Heart left ventricle (tissue), 16 donors: Measurements from ENCODE around the gene RUNX1. TPM values are rescaled to one million over a fixed set of nuclear protein-coding genes. Genes with fewer than 3 reads are reported as not detected.

Experiments
- ATAC-seq, 4 donors: fragments of 200-7000 bp; cut with Tn5 transposase; one replicate each; pipeline ENCODE4 v1.9.1; 2020 to 2022; ENCODE audit warnings: moderate library complexity in 4 of 4, mild to moderate bottlenecking in 3 of 4, moderate number of reproducible peaks in 1 of 4
- DNase-seq, 5 donors: peaks; one replicate each; pipeline ENCODE4 v3.0.0-alpha.2; 2020
- H3K27ac ChIP-seq, 12 donors: fragments of 200-600 bp; sonication (generic) in 4 of 12; one replicate each; pipeline versions ENCODE4 v1.5.0 to v1.8.0; 2016 to 2022; ENCODE audit warnings: mild to moderate bottlenecking in 2 of 12
- H3K27me3 ChIP-seq, 9 donors: fragments of 200-600 bp; sonication (generic) in 2 of 9; one replicate each; pipeline versions ENCODE4 v1.5.1 to v1.8.0; 2016 to 2022; ENCODE audit warnings: mild to moderate bottlenecking in 3 of 9
- H3K36me3 ChIP-seq, 9 donors: fragments of 200-600 bp; sonication (generic) in 2 of 9; one replicate each; pipeline versions ENCODE4 v1.5.0 to v1.8.0; 2018 to 2022; ENCODE audit warnings: mild to moderate bottlenecking in 2 of 9
- H3K4me1 ChIP-seq, 12 donors: fragments of 200-600 bp; sonication (generic) in 4 of 12; one replicate each; pipeline versions ENCODE4 v1.5.0 to v1.8.0; 2016 to 2022; ENCODE audit warnings: mild to moderate bottlenecking in 3 of 12
- H3K4me3 ChIP-seq, 12 donors: fragments of 200-600 bp; sonication (generic) in 4 of 12; one replicate each; pipeline versions ENCODE4 v1.5.0 to v1.8.0; 2017 to 2022; ENCODE audit warnings: mild to moderate bottlenecking in 9 of 12, moderate library complexity in 4 of 12
- H3K9me3 ChIP-seq, 12 donors: fragments of 200-600 bp; sonication (generic) in 4 of 12; one replicate each; pipeline versions ENCODE4 v1.5.0 to v1.8.0; 2016 to 2022; ENCODE audit warnings: mild to moderate bottlenecking in 1 of 12
- CTCF ChIP-seq, 12 donors: fragments of 200-600 bp; sonication (generic) in 4 of 12; IDR thresholded peaks; one replicate each; pipeline versions ENCODE4 v1.5.0 to v1.8.0; 2018 to 2022; ENCODE audit warnings: antibody characterized with exemption in 12 of 12, mild to moderate bottlenecking in 5 of 12
- POLR2A ChIP-seq, 2 donors: fragments of 450-650 bp; IDR thresholded peaks; one replicate each; pipeline ENCODE4 v1.6.1; 2017; ENCODE audit warnings: antibody characterized with exemption in 2 of 2, mild to moderate bottlenecking in 2 of 2, moderate library complexity in 2 of 2
- WGBS, 4 donors: extraction: QIAGEN DNeasy Blood & Tissue Kit in 2 of 4; methylation state at CpG; one replicate each; pipeline versions ENCODE4 v1.1.5 to v1.1.7; 2013 to 2018; 5-methylcytosine and 5-hydroxymethylcytosine counted together
- intact Hi-C, 10 donors: fragments of 100-400 bp; cut with DNase I; formaldehyde crosslinking; loops; one replicate each; pipeline versions ENCODE4 v1.11.1 to v1.14.2; 2022
- polyA plus RNA-seq, 2 donors: library from polyadenylated mRNA; stranded (reverse); fragments of 200-250 nt; gene quantifications; one replicate each; pipeline ENCODE4 v1.2.3, GENCODE V29; 2013
- total RNA-seq, 9 donors: library from RNA; depleted of rRNA in 2 of 9; stranded (reverse); fragments of >200 nt in 2 of 9; fragmentation: NEBNext Ultra II Directional in 3 of 9; extraction: Animal tissue kit (Norgen Biotek cat#: 25700) in 3 of 9; gene quantifications; one replicate each; pipeline versions ENCODE4 v1.1.0 to v1.2.4, GENCODE V29; 2016 to 2023
- donor health status: ischemic (EF 13 %, LVEDD 7.1; RV severe dilation, severe dysfunction).
- donor health status: healthy with polysubstance abuse.
- donor health status: DM: no; HTN: yes; CAD: no.
- donor health status: DM: no; HTN: no; CAD: no.
- donor health status: ischemic (EF 25% LVEDD 6.9; RV normal size, moderate dysfunction).
- donor health status: ischemic (EF 25% LVEDD 5.7; RV mildly dilated, moderate dysfunction).
- donor health status: healthy.
- donor health status: DM: yes; HTN: yes; CAD: no.
- donor health status: ischemic (EF 35%, LVEDD 5.7; RV mildly dilated, moderate dysfunction).
- donor health status: nonischemic (EF 11% LVEDD 7.7; RV severe dilation, severe dysfunction).
- donor health status: DM: yes; HTN: yes; CAD: no.
- donor health status: PGD.
- donor health status: ischemic (EF 29% LVEDD 5.4; RV normal size, mild dysfunction).
- donor health status: nonischemic (EF 23%, LVEDD 6.1; RV moderate dilation, normal function).

The RUNX1 gene
- total and polyA plus RNA-seq, 11 donors = 0.61 to 54.5 (median 4.1) TPM

- H3K9me3 ChIP-seq = no peaks in the 10 kb centered on the region
- intact Hi-C loops = no loop called here
- ATAC-seq (no peak), DNase-seq (no peak)
- peaks cover 0 to 19% (median 0%) of the 10 kb centered on the region in 9 donors for H3K27me3 ChIP-seq
- no peak overlapping the region for H3K4me3 ChIP-seq
- peaks cover 0 to 67% (median 0%) of the 10 kb centered on the region in 12 donors for H3K4me1 ChIP-seq
- no peak for TF ChIP-seq CTCF (IDR thresholded peaks at IDR 0.05)
- no peak for TF ChIP-seq POLR2A (IDR thresholded peaks at IDR 0.05)
- no peaks in the 10 kb centered on the region for H3K36me3 ChIP-seq
- 72 to 78% (median 74%) methylated on average over 4 of the region's 4 CpGs for WGBS, 4 donors
- peak overlapping the region in 1 of 12 donors; percentile 24 for H3K27ac ChIP-seq
These were observed 112.1 kb downstream of the RUNX1 start for GRCh38 chr21:34936883-34937563.

GRCh38 chr21:34936371-34936789, 112.7 kb downstream of the RUNX1 start:
- peaks cover 0 to 67% (median 0%) of the 10 kb centered on the region in 12 donors for H3K4me1 ChIP-seq
- intact Hi-C loops = no loop called here
- peak overlapping the region in 1 of 12 donors; percentile 24 for H3K27ac ChIP-seq
- ATAC-seq (no peak), DNase-seq (no peak)
- WGBS, 4 donors = 53 to 64% (median 56%) methylated on average over 11 of the region's 11 CpGs
- H3K9me3 ChIP-seq = no peaks in the 10 kb centered on the region
- no peaks in the 10 kb centered on the region for H3K36me3 ChIP-seq
- H3K27me3 ChIP-seq = peaks cover 0 to 23% (median 0%) of the 10 kb centered on the region in 9 donors
- TF ChIP-seq CTCF (IDR thresholded peaks at IDR 0.05) (no peak), POLR2A (IDR thresholded peaks at IDR 0.05) (no peak)
- no peak overlapping the region for H3K4me3 ChIP-seq

GRCh38 chr21:34935898-34936297, 113.2 kb downstream of the RUNX1 start:
- 74 to 85% (median 79%) methylated on average over 4 of the region's 4 CpGs for WGBS, 4 donors
- TF ChIP-seq POLR2A (IDR thresholded peaks at IDR 0.05) = no peak
- no peak for TF ChIP-seq CTCF (IDR thresholded peaks at IDR 0.05)
- H3K4me1 ChIP-seq = peaks cover 0 to 67% (median 0%) of the 10 kb centered on the region in 12 donors
- DNase-seq (no peak), ATAC-seq (no peak)
- peaks cover 0 to 19% (median 0%) of the 10 kb centered on the region in 9 donors for H3K27me3 ChIP-seq
- H3K36me3 ChIP-seq = no peaks in the 10 kb centered on the region
- no peaks in the 10 kb centered on the region for H3K9me3 ChIP-seq
- no peak overlapping the region for H3K4me3 ChIP-seq
- H3K27ac ChIP-seq = peak overlapping the region in 1 of 12 donors; percentile 7
- intact Hi-C loops = no loop called here

DNA sequence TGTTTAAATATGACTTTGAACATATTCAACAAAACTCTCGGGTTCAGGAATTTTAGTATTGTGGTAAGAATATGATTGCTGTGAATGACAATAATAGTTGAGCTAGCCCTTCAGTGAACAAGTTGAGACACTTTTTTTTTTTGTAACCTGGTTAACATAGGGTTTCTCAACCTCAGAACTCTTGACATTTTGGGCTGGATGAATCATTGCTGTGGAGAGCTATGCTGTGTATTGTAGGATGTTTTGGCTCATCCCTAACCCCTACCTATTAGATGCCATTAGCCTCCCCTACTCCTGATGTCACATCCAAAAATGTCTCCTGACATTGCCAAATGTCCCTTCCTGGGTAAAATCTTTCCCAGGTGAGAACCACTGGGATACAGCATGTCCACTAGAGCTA, 113.7 kb downstream of the RUNX1 start:
- peaks cover 0 to 67% (median 0%) of the 10 kb centered on the region in 12 donors for H3K4me1 ChIP-seq
- DNase-seq (no peak), ATAC-seq (no peak)
- peak overlapping the region in 1 of 12 donors; percentile 7 for H3K27ac ChIP-seq
- WGBS, 4 donors = 83 to 95% (median 89%) methylated on average over 1 of the region's 1 CpG
- H3K36me3 ChIP-seq = no peaks in the 10 kb centered on the region
- H3K9me3 ChIP-seq = no peaks in the 10 kb centered on the region
- TF ChIP-seq POLR2A (IDR thresholded peaks at IDR 0.05) (no peak), CTCF (IDR thresholded peaks at IDR 0.05) (no peak)
- intact Hi-C loops = no loop called here
- no peak overlapping the region for H3K4me3 ChIP-seq
- peaks cover 0 to 15% (median 0%) of the 10 kb centered on the region in 9 donors for H3K27me3 ChIP-seq
